HepG2 (cell line): ENCODE measurements around the gene HHIPL1. TPM values are rescaled to one million over a fixed set of nuclear protein-coding genes. Genes with fewer than 3 reads are reported as not detected.

Experiments
- ATRX ChIP-seq: sonication (generic); formaldehyde crosslinking; IDR thresholded peaks from 2 replicates; pipeline ENCODE4 v1.4.0; 2020; ENCODE audit warnings: missing genetic modification reagents, borderline replicate concordance
- CBX5 ChIP-seq: sonication (generic); formaldehyde crosslinking; IDR thresholded peaks from 2 replicates; pipeline ENCODE4 v1.4.0; 2020; ENCODE audit warnings: missing genetic modification reagents, borderline replicate concordance
- DDIT3 ChIP-seq: sonication (generic); formaldehyde crosslinking; IDR thresholded peaks from 2 replicates; pipeline ENCODE4 v1.4.0; 2020; ENCODE audit warnings: mild to moderate bottlenecking, missing genetic modification reagents
- GATAD2A ChIP-seq: IDR thresholded peaks from 2 replicates; pipeline ENCODE4 v1.6.1; 2016
- HOXA5 ChIP-seq: sonication (generic); formaldehyde crosslinking; IDR thresholded peaks from 2 replicates; pipeline ENCODE4 v1.4.0; 2020; ENCODE audit warnings: missing genetic modification reagents
- MYNN ChIP-seq: sonication (generic); formaldehyde crosslinking; IDR thresholded peaks from 2 replicates; pipeline ENCODE4 v1.4.0; 2020; ENCODE audit warnings: mild to moderate bottlenecking, low read depth, missing genetic modification reagents
- NONO ChIP-seq, 2 experiments: fragments of 450-650 bp in 1 of 2; sonication (generic) in 1 of 2; formaldehyde crosslinking in 1 of 2; IDR thresholded peaks in 1 of 2; conservative IDR thresholded peaks in 1 of 2; 2 replicates each; pipeline versions ENCODE4 v1.6.1 to v1.8.0; 2017 to 2022; ENCODE audit warnings: mild to moderate bottlenecking in 1 of 2, missing genetic modification reagents in 1 of 2, moderate library complexity in 1 of 2
- PAX8 ChIP-seq: sonication (generic); formaldehyde crosslinking; IDR thresholded peaks from 2 replicates; pipeline ENCODE4 v1.8.0; 2022; ENCODE audit warnings: mild to moderate bottlenecking, missing genetic modification reagents, borderline replicate concordance
- RERE ChIP-seq: IDR thresholded peaks from 2 replicates; pipeline ENCODE4 v1.6.1; 2016; ENCODE audit warnings: low read depth, missing genetic modification reagents, missing compliant biosample characterization
- THAP9 ChIP-seq: sonication (generic); formaldehyde crosslinking; IDR thresholded peaks from 2 replicates; pipeline ENCODE4; 2020; ENCODE audit warnings: missing genetic modification reagents, mild to moderate bottlenecking, borderline replicate concordance
- ZMYM4 ChIP-seq: sonication (generic); formaldehyde crosslinking; IDR thresholded peaks from 2 replicates; pipeline ENCODE4 v1.8.1; 2023; ENCODE audit warnings: mild to moderate bottlenecking, missing genetic modification reagents
- ZNF446 ChIP-seq: sonication (generic); formaldehyde crosslinking; IDR thresholded peaks from 2 replicates; pipeline ENCODE4 v1.5.0; 2020; ENCODE audit warnings: mild to moderate bottlenecking, missing genetic modification reagents
- ZNF496 ChIP-seq: sonication (generic); formaldehyde crosslinking; IDR thresholded peaks from 2 replicates; pipeline ENCODE4 v1.8.1; 2023; ENCODE audit warnings: mild to moderate bottlenecking, moderate library complexity, missing genetic modification reagents; ENCODE audit not compliant: insufficient replicate concordance
- ZNF543 ChIP-seq: sonication (generic); formaldehyde crosslinking; IDR thresholded peaks from 2 replicates; pipeline ENCODE4 v1.4.0; 2020; ENCODE audit warnings: mild to moderate bottlenecking, missing genetic modification reagents
- ZNF598 ChIP-seq: sonication (generic); formaldehyde crosslinking; IDR thresholded peaks from 2 replicates; pipeline ENCODE4 v1.5.1; 2020; ENCODE audit warnings: mild to moderate bottlenecking, missing genetic modification reagents, borderline replicate concordance
- ZNF747 ChIP-seq: sonication (generic); formaldehyde crosslinking; IDR thresholded peaks from 2 replicates; pipeline ENCODE4 v1.8.1; 2023; ENCODE audit warnings: missing genetic modification reagents, mild to moderate bottlenecking, borderline replicate concordance
- polyA plus RNA-seq, 8 experiments: library from polyadenylated mRNA; depleted of rRNA in 3 of 8; stranded (reverse) in 7 of 8; unstranded in 1 of 8; fragments of >200 nt; fragmentation: Illumina TruSeq in 4 of 8; extraction: Trizol in 4 of 8; gene quantifications; 2 replicates each; pipeline versions ENCODE4 v1.2.1 to v1.2.3, GENCODE V29; 2011 to 2016; ENCODE audit warnings: low read depth in 4 of 8, missing spikeins in 1 of 8, mixed read lengths in 1 of 8; ENCODE audit not compliant: insufficient read depth in 1 of 8
- total RNA-seq, 5 experiments: library from RNA; depleted of rRNA; stranded (reverse); fragments of >200 nt; fragmentation: Illumina TruSeq; extraction: Trizol; gene quantifications; 2 replicates each; pipeline ENCODE4 v1.2.3, GENCODE V29; 2016; ENCODE audit warnings: low read depth in 1 of 5
- TF ChIP-seq, protein P1 (sequence below): sonication (generic); formaldehyde crosslinking; IDR thresholded peaks from 2 replicates; pipeline ENCODE4 v1.4.0; 2020; ENCODE audit warnings: missing genetic modification reagents
- TF ChIP-seq, protein P2 (sequence below): sonication (generic); formaldehyde crosslinking; conservative IDR thresholded peaks from 2 replicates; pipeline ENCODE4 v1.4.0; 2020; ENCODE audit warnings: missing genetic modification reagents

HHIPL1 gene
- total and polyA plus RNA-seq, 2 of the 13 experiments (the other 11 are each of a cell fraction or from before 2014, with no cell fraction given), result not detected

DNA sequence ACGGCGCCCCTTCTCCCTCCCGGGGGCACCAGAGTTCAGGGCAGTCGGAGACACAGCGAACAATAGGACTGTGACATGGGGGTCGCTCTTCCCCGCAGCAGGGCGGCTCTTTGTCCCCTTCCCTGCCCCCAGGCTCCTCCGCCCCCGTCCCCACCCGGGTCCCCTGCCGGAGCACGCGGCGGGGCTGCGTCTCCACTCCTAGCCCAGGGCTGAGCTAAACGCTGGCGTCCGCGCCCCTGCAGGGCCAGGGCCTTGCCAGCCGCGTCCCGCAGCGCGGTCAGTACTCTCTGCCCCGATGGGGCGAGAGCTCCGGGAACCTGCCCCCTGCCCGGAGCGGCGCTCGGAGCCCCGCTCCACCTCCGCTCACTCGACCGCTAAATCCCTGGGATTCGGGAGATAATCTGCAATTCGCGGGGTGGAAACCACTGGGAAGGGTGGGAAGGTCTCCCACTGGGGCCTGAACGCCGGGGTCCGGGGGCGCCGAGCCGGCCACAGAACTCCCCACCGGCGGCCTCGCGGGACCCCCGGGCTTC, 40.1 kb upstream of the HHIPL1 start (continued):
- no peak for TF ChIP-seq RERE (CRISPR knock-in tag)
- 0 out of 2 replicates have a peak, but pooled peaks have one; percentile 3 for TF ChIP-seq ZNF598 (CRISPR knock-in tag)
- TF ChIP-seq, protein P1, sequence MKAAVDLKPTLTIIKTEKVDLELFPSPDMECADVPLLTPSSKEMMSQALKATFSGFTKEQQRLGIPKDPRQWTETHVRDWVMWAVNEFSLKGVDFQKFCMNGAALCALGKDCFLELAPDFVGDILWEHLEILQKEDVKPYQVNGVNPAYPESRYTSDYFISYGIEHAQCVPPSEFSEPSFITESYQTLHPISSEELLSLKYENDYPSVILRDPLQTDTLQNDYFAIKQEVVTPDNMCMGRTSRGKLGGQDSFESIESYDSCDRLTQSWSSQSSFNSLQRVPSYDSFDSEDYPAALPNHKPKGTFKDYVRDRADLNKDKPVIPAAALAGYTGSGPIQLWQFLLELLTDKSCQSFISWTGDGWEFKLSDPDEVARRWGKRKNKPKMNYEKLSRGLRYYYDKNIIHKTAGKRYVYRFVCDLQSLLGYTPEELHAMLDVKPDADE, result 0 out of 2 replicates have a peak, but pooled peaks have one; percentile 43
- TF ChIP-seq GATAD2A (CRISPR knock-in tag), result no peak
- no peak for TF ChIP-seq ZNF496 (CRISPR knock-in tag)
- TF ChIP-seq, protein P2, sequence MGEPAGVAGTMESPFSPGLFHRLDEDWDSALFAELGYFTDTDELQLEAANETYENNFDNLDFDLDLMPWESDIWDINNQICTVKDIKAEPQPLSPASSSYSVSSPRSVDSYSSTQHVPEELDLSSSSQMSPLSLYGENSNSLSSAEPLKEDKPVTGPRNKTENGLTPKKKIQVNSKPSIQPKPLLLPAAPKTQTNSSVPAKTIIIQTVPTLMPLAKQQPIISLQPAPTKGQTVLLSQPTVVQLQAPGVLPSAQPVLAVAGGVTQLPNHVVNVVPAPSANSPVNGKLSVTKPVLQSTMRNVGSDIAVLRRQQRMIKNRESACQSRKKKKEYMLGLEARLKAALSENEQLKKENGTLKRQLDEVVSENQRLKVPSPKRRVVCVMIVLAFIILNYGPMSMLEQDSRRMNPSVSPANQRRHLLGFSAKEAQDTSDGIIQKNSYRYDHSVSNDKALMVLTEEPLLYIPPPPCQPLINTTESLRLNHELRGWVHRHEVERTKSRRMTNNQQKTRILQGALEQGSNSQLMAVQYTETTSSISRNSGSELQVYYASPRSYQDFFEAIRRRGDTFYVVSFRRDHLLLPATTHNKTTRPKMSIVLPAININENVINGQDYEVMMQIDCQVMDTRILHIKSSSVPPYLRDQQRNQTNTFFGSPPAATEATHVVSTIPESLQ, result no peak
- no peak for TF ChIP-seq THAP9 (CRISPR knock-in tag)
- TF ChIP-seq ZNF747, result peak; percentile 29; the same call in 1 of the 2 replicates
- TF ChIP-seq PAX8 (CRISPR knock-in tag), result no peak
- TF ChIP-seq CBX5 (CRISPR knock-in tag), result no peak
- TF ChIP-seq DDIT3 (CRISPR knock-in tag), result no peak
- TF ChIP-seq ZNF543 (CRISPR knock-in tag), result no peak
- TF ChIP-seq HOXA5, result no peak
- TF ChIP-seq ATRX (CRISPR knock-in tag), result no peak
- no peak for TF ChIP-seq NONO (IDR thresholded peaks at IDR 0.05)
- no peak for TF ChIP-seq NONO (CRISPR knock-in tag; conservative IDR thresholded peaks at IDR 0.05)
- TF ChIP-seq ZMYM4, result no peak
- TF ChIP-seq ZNF446 (CRISPR knock-in tag), result no peak
- no peak for TF ChIP-seq MYNN
